T1000 (cell line): ENCODE measurements around the gene PMFBP1.
A peak's percentile ranks its signal among the peaks of the same experiment; 100 is the strongest.
"Not testable (repeated sequence)": the region's sequence is repeated elsewhere in the genome, so short reads cannot be mapped to it uniquely, and the experiment has no call there.

ENCODE experiments used
- DNase-seq: peaks from one replicate; lab custom pipeline; 2025; ENCODE audit warnings: mixed read lengths; lab: John Stamatoyannopoulos, UW

Gene PMFBP1

GRCh38 chr16:72107371-72107770, 64.6 kb downstream of the PMFBP1 start:
- no peak for DNase-seq

GRCh38 chr16:72105978-72106377, 66.0 kb downstream of the PMFBP1 start:
- DNase-seq = no peak

- DNase-seq = no peak
These were observed 67.0 kb downstream of the PMFBP1 start for GRCh38 chr16:72104905-72105304.

GRCh38 chr16:72101195-72101594, 70.8 kb downstream of the PMFBP1 start:
- no peak for DNase-seq

- no peak for DNase-seq
These were observed 72.6 kb downstream of the PMFBP1 start for GRCh38 chr16:72099377-72099818.

- no peak for DNase-seq
These were observed 73.0 kb downstream of the PMFBP1 start for GRCh38 chr16:72098936-72099335.

- DNase-seq = no peak
These were observed 77.7 kb downstream of the PMFBP1 start for GRCh38 chr16:72094266-72094610.

GRCh38 chr16:72093448-72094265, 78.3 kb downstream of the PMFBP1 start, which contains the start of the genes DHX38 and TXNL4B:
DHX38 (plus strand) TSS chr16:72093847; CDS start chr16:72096158, 2,311 bp downstream.
TXNL4B (minus strand) TSS chr16:72093620; CDS start chr16:72090749, 2,871 bp downstream.
- peak; percentile 87 for DNase-seq

- DNase-seq = no peak
These were observed 79.0 kb downstream of the PMFBP1 start for GRCh38 chr16:72092832-72093447.

- no peak for DNase-seq
These were observed 80.7 kb downstream of the PMFBP1 start for GRCh38 chr16:72091217-72091616.

- no peak for DNase-seq
These were observed 87.0 kb downstream of the PMFBP1 start for GRCh38 chr16:72085002-72085401.

- no peak for DNase-seq
These were observed 87.5 kb downstream of the PMFBP1 start for GRCh38 chr16:72084445-72084844.

- no peak for DNase-seq
These were observed 88.1 kb downstream of the PMFBP1 start for GRCh38 chr16:72083778-72084404.

GRCh38 chr16:72076991-72077706, 94.8 kb downstream of the PMFBP1 start:
- not testable (repeated sequence) for DNase-seq

GRCh38 chr16:72075067-72075466, 96.9 kb downstream of the PMFBP1 start:
- not testable (repeated sequence) for DNase-seq

GRCh38 chr16:72073560-72074230, 98.3 kb downstream of the PMFBP1 start:
- DNase-seq = no peak

GRCh38 chr16:72072514-72073342, 99.2 kb downstream of the PMFBP1 start:
- no peak for DNase-seq
